H1 (cell line): ENCODE results near the gene ABCD4. TPM values are rescaled to one million over a fixed set of nuclear protein-coding genes. Genes with fewer than 3 reads are reported as not detected.

ENCODE experiments used
- BRCA1 ChIP-seq: IDR thresholded peaks from 2 replicates; pipeline ENCODE4 v1.6.1; 2012; ENCODE audit warnings: low read depth, low read length, improper control_type of control experiment
- CHD2 ChIP-seq: IDR thresholded peaks from 2 replicates; pipeline ENCODE4 v1.6.1; 2012; ENCODE audit warnings: low read length, improper control_type of control experiment
- NRF1 ChIP-seq: IDR thresholded peaks from 2 replicates; pipeline ENCODE4 v1.6.1; 2011; ENCODE audit warnings: mild to moderate bottlenecking, low read depth, low read length, improper control_type of control experiment
- RAD21 ChIP-seq, 2 experiments: IDR thresholded peaks in 1 of 2; conservative IDR thresholded peaks in 1 of 2; 2 replicates each; pipeline ENCODE4 v1.6.1; 2011; ENCODE audit warnings: low read depth in 2 of 2, low read length in 2 of 2, improper control_type of control experiment in 1 of 2, inconsistent platforms in 1 of 2, mild to moderate bottlenecking in 1 of 2, moderate library complexity in 1 of 2
- TAF7 ChIP-seq: optimal IDR thresholded peaks from 2 replicates; pipeline ENCODE3; 2011; ENCODE audit warnings: low read depth, mild to moderate bottlenecking, inconsistent platforms, low read length, moderate library complexity, borderline replicate concordance
- YY1 ChIP-seq: IDR thresholded peaks from 2 replicates; pipeline ENCODE4 v1.6.1; 2011; ENCODE audit warnings: low read depth, mild to moderate bottlenecking, low read length
- polyA plus RNA-seq, 7 experiments: library from polyadenylated mRNA; depleted of rRNA in 3 of 7; stranded (reverse) in 5 of 7; unstranded in 2 of 7; fragments of >200 nt in 5 of 7; fragments of 200-250 nt in 2 of 7; gene quantifications; 1 replicate in 5 of 7; 2 replicates in 1 of 7; 4 replicates in 1 of 7; pipeline versions ENCODE4 v1.2.1 to v1.2.3, GENCODE V29; 2011 to 2013; ENCODE audit warnings: missing spikeins in 2 of 7, mixed read lengths in 2 of 7
- total RNA-seq: library from RNA; stranded (reverse); fragmentation: NEBNext Ultra II Directional; extraction: Animal tissue kit (Norgen Biotek cat#: 25700); gene quantifications from 2 replicates; pipeline ENCODE4 v1.2.1, GENCODE V29; 2021

Gene ABCD4
- total and polyA plus RNA-seq, 2 of the 8 experiments (the other 6 are each of a cell fraction or from before 2014, with no cell fraction given): 47.9 to 97.7 TPM

- TF ChIP-seq BRCA1 (no peak), CHD2 (no peak), TAF7 (no peak), YY1 (no peak), RAD21 (IDR thresholded peaks at IDR 0.05 in 1 of 2, conservative IDR thresholded peaks at IDR 0.05 in 1 of 2; ENCODE audit: low read depth in 2 of 2, low read length in 2 of 2) (no peak), NRF1 (no peak)
- TF ChIP-seq, all 59 proteins: peak for 0
Measured at GRCh38 chr14:74249433-74250375, 53.0 kb downstream of the ABCD4 start (continued).
